Thyroid gland (tissue), 4 donors: ENCODE data around the gene C17orf50. TPM values are rescaled to one million over a fixed set of nuclear protein-coding genes. Genes with fewer than 3 reads are reported as not detected.

Experiments
- DNase-seq, 2 donors: peaks; one replicate each; pipeline ENCODE4 v3.0.0-alpha.2; 2019
- H3K27ac ChIP-seq, 3 donors: fragments of 200-600 bp; sonication (generic); 1 replicate in 2 of 3; 2 replicates in 1 of 3; pipeline ENCODE4 v1.5.1; 2016 to 2019; ENCODE audit warnings: mild to moderate bottlenecking in 1 of 3, moderate library complexity in 1 of 3
- H3K27me3 ChIP-seq: fragments of 200-600 bp; sonication (generic); one replicate; pipeline ENCODE4 v1.5.1; 2019
- H3K36me3 ChIP-seq, 2 donors: fragments of 200-600 bp; sonication (generic); one replicate each; pipeline ENCODE4 v1.5.1; 2016 to 2019
- H3K4me1 ChIP-seq, 2 donors: fragments of 200-600 bp; sonication (generic); one replicate each; pipeline ENCODE4 v1.5.1; 2017 to 2019
- H3K4me3 ChIP-seq, 3 donors: fragments of 200-600 bp; sonication (generic); replicated peaks in 1 of 3; 1 replicate in 2 of 3; 2 replicates in 1 of 3; pipeline ENCODE4 v1.5.1; 2016; ENCODE audit warnings: mild to moderate bottlenecking in 1 of 3
- H3K9me3 ChIP-seq: fragments of 200-600 bp; sonication (generic); one replicate; pipeline ENCODE4 v1.5.1; 2017
- POLR2A ChIP-seq, 2 donors: fragments of 450-650 bp; IDR thresholded peaks; one replicate each; pipeline ENCODE4 v1.6.1; 2017; ENCODE audit warnings: antibody characterized with exemption in 2 of 2, mild to moderate bottlenecking in 2 of 2, moderate library complexity in 1 of 2
- WGBS, 2 donors: methylation state at CpG; one replicate each; pipeline ENCODE4 v1.1.5; 2017; 5-methylcytosine and 5-hydroxymethylcytosine counted together
- intact Hi-C: fragments of 100-400 bp; cut with DNase I; formaldehyde crosslinking; loops from one replicate; pipeline ENCODE4 v1.15.1; 2023
- total RNA-seq, 4 donors: library from RNA; depleted of rRNA; stranded (reverse); fragments of >200 nt; gene quantifications; one replicate each; pipeline ENCODE4 v1.2.3, GENCODE V29; 2016
- TF ChIP-seq, protein P1 (sequence below), 6 experiments: fragments of 200-600 bp in 3 of 6; fragments of 450-650 bp in 3 of 6; sonication (generic) in 3 of 6; IDR thresholded peaks; one replicate each; pipeline ENCODE4 v1.5.1; 2016 to 2019; ENCODE audit warnings: antibody characterized with exemption in 6 of 6, mild to moderate bottlenecking in 2 of 6, inconsistent platforms in 1 of 6, moderate library complexity in 1 of 6

The C17orf50 gene
- total RNA-seq, 4 donors from 2014 or later = 0.40 TPM; not detected in 3

- no peaks in the 10 kb centered on the region for H3K9me3 ChIP-seq
- no peaks in the 10 kb centered on the region for H3K36me3 ChIP-seq
- DNase-seq = peak; percentile 85 to 89
- intact Hi-C loops = no loop called here
- peak overlapping the region; percentile 79 to 96 (median 90) for H3K27ac ChIP-seq
- TF ChIP-seq POLR2A (IDR thresholded peaks at IDR 0.05) = peak in 1 of 2 donors; percentile 43
- TF ChIP-seq, protein P1, sequence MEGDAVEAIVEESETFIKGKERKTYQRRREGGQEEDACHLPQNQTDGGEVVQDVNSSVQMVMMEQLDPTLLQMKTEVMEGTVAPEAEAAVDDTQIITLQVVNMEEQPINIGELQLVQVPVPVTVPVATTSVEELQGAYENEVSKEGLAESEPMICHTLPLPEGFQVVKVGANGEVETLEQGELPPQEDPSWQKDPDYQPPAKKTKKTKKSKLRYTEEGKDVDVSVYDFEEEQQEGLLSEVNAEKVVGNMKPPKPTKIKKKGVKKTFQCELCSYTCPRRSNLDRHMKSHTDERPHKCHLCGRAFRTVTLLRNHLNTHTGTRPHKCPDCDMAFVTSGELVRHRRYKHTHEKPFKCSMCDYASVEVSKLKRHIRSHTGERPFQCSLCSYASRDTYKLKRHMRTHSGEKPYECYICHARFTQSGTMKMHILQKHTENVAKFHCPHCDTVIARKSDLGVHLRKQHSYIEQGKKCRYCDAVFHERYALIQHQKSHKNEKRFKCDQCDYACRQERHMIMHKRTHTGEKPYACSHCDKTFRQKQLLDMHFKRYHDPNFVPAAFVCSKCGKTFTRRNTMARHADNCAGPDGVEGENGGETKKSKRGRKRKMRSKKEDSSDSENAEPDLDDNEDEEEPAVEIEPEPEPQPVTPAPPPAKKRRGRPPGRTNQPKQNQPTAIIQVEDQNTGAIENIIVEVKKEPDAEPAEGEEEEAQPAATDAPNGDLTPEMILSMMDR (IDR thresholded peaks at IDR 0.05) = no peak
- WGBS, 2 donors = 40 to 51% methylated on average over 3 to 5 of the region's 5 CpGs
- H3K27me3 ChIP-seq = no peaks in the 10 kb centered on the region
- H3K4me1 ChIP-seq = peaks cover 28 to 32% of the 10 kb centered on the region in 2 donors
- no peak overlapping the region for H3K4me3 ChIP-seq
Observed at GRCh38 chr17:35774499-35774898, 13.8 kb downstream of the C17orf50 start.

DNA sequence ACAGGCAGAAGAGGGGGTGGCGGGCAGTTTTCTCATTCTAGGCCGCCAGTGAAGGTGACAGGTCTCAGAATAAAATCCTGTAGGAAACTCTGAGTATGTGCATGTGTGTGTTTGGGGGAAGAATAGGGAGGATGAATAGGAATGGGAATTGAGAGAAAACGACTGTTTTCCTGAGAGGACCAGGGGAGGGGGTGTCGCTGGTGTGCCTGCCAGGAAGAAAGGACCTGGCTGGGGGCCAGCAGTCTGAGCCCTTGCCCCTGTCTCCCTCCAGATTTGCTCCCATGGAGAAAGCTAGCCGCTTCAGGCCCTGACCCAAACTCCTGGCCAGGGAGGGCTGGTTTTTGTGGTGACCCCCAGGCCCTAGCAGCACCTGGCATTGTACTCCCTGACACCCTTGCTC is 14.4 kb downstream of the C17orf50 start:
- H3K4me3 ChIP-seq = no peak overlapping the region
- H3K27me3 ChIP-seq = no peaks in the 10 kb centered on the region
- no peak for TF ChIP-seq POLR2A (IDR thresholded peaks at IDR 0.05)
- TF ChIP-seq, protein P1 (IDR thresholded peaks at IDR 0.05) = no peak
- intact Hi-C loops = no loop called here
- no peaks in the 10 kb centered on the region for H3K36me3 ChIP-seq
- WGBS, 2 donors = 61 to 62% methylated on average over 5 of the region's 5 CpGs
- DNase-seq = peak in 1 of 2 donors; percentile 33
- peaks cover 28 to 32% of the 10 kb centered on the region in 2 donors for H3K4me1 ChIP-seq
- peak overlapping the region; percentile 79 to 96 (median 90) for H3K27ac ChIP-seq
- no peaks in the 10 kb centered on the region for H3K9me3 ChIP-seq

DNA sequence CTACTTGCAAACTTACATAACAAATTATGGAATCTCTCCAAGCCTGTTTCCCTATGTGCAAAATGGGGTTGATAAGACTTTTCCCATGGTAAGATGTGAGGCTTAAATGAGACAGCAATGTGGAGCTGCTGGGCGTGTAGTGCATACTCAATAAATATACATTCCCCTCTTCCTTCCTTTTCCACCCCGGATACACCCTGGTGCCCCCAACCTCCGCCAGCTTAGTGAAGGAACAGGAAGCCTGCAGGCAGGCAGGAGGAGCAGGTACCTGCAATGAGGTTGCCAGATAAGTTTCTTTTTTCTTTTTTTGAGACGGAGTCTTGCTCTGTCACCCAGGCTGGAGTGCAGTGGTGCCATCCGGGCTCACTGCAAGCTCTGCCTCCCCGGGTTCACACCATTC is 14.9 kb downstream of the C17orf50 start:
- H3K27me3 ChIP-seq = no peaks in the 10 kb centered on the region
- 73 to 75% methylated on average over 6 of the region's 6 CpGs for WGBS, 2 donors
- no peaks in the 10 kb centered on the region for H3K9me3 ChIP-seq
- intact Hi-C loops = no loop called here
- H3K27ac ChIP-seq = peak overlapping the region; percentile 79 to 96 (median 90)
- peaks cover 30 to 32% of the 10 kb centered on the region in 2 donors for H3K4me1 ChIP-seq
- no peak overlapping the region for H3K4me3 ChIP-seq
- no peak for DNase-seq
- TF ChIP-seq, protein P1 (IDR thresholded peaks at IDR 0.05) = no peak
- no peak for TF ChIP-seq POLR2A (IDR thresholded peaks at IDR 0.05)
- no peaks in the 10 kb centered on the region for H3K36me3 ChIP-seq

- intact Hi-C loops = no loop called here
- no peaks in the 10 kb centered on the region for H3K36me3 ChIP-seq
- no peak overlapping the region for H3K4me3 ChIP-seq
- 95 to 97% methylated on average over 16 of the region's 16 CpGs for WGBS, 2 donors
- H3K9me3 ChIP-seq = no peaks in the 10 kb centered on the region
- H3K27ac ChIP-seq = peak overlapping the region in 1 of 3 donors; percentile 17
- TF ChIP-seq POLR2A (IDR thresholded peaks at IDR 0.05) = no peak
- TF ChIP-seq, protein P1 (IDR thresholded peaks at IDR 0.05) = no peak
- H3K27me3 ChIP-seq = no peaks in the 10 kb centered on the region
- peaks cover 48% of the 10 kb centered on the region in 2 donors for H3K4me1 ChIP-seq
- DNase-seq = no peak
Observed at GRCh38 chr17:35778641-35779196, 18.0 kb downstream of the C17orf50 start.

DNA sequence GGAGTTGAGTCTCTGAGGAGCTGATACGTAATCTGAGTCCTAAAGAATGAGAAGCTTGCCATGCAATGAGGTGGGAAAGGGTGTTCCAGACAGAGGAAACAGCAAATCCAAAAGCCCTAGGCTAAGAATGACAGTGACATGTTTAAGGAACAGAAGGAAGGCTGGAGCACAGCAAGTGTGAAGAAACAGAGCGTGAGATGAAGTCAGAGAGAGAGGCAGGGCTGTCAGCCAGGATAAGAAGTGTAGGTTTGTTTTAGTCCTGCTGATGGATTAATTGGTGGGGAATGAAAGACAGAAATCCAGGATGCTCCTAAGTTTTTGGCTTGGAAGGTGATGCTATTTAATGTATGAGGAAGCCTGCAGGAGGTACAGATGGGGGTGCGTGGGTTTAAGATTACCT is 20.3 kb downstream of the C17orf50 start:
- H3K36me3 ChIP-seq = no peaks in the 10 kb centered on the region
- intact Hi-C loops = no loop called here
- peaks cover 41 to 43% of the 10 kb centered on the region in 2 donors for H3K4me1 ChIP-seq
- no peak overlapping the region for H3K4me3 ChIP-seq
- 73 to 84% methylated on average over 3 of the region's 3 CpGs for WGBS, 2 donors
- peak overlapping the region in 2 of 3 donors; percentile 41 to 58 for H3K27ac ChIP-seq
- H3K9me3 ChIP-seq = no peaks in the 10 kb centered on the region
- TF ChIP-seq, protein P1 (IDR thresholded peaks at IDR 0.05) = no peak
- TF ChIP-seq POLR2A (IDR thresholded peaks at IDR 0.05) = no peak
- no peaks in the 10 kb centered on the region for H3K27me3 ChIP-seq
- DNase-seq = no peak
